ENCODE measurements around the gene MOCOS.

DNA sequence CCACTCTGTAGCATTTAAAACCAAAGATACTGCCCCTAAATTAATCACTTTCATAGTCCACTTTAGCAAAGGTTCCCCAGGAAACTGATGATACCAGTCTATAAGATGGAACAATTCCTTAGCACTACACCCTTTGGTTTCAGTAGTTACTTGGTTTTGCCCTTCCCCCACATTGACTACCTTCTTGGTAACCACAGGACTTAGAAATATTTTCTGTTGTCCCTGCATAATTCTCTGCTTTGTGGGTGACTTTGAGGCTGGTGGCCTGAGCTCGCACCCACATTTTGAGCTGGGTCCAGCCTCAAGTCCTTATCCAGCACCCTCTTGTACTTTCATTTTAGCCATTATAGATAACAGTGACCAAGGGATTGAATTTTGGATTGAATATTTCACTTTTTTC, 34.5 kb upstream of the MOCOS start:
- TF ChIP-seq, protein P1, sequence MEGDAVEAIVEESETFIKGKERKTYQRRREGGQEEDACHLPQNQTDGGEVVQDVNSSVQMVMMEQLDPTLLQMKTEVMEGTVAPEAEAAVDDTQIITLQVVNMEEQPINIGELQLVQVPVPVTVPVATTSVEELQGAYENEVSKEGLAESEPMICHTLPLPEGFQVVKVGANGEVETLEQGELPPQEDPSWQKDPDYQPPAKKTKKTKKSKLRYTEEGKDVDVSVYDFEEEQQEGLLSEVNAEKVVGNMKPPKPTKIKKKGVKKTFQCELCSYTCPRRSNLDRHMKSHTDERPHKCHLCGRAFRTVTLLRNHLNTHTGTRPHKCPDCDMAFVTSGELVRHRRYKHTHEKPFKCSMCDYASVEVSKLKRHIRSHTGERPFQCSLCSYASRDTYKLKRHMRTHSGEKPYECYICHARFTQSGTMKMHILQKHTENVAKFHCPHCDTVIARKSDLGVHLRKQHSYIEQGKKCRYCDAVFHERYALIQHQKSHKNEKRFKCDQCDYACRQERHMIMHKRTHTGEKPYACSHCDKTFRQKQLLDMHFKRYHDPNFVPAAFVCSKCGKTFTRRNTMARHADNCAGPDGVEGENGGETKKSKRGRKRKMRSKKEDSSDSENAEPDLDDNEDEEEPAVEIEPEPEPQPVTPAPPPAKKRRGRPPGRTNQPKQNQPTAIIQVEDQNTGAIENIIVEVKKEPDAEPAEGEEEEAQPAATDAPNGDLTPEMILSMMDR (IDR thresholded peaks at IDR 0.05; ENCODE audit: low read length), result no peak
- TF ChIP-seq EZH2 (IDR thresholded peaks at IDR 0.05; ENCODE audit: borderline replicate concordance, low read length), result no peak

All from OCI-LY1 (cell line).